GM19372 (cell line): ENCODE results near the gene PAK4.

Source experiments
- ATAC-seq: cut with Tn5 transposase; IDR thresholded peaks from one replicate; pipeline ENCODE4 v1.9.1; 2021; ENCODE audit warnings: mild to moderate bottlenecking, low read depth, moderate library complexity; ENCODE audit not compliant: unreplicated experiment

The PAK4 gene

GRCh38 chr19:39160889-39161672 is 35.5 kb downstream of the PAK4 start:
- no peak for ATAC-seq

GRCh38 chr19:39162441-39163043 is 37.0 kb downstream of the PAK4 start:
- no peak for ATAC-seq

GRCh38 chr19:39163621-39164020 is 38.0 kb downstream of the PAK4 start:
- no peak for ATAC-seq

GRCh38 chr19:39164289-39164688 is 38.7 kb downstream of the PAK4 start:
- ATAC-seq, result no peak

GRCh38 chr19:39165857-39166256 is 40.3 kb downstream of the PAK4 start:
- ATAC-seq, result no peak

GRCh38 chr19:39166571-39167391 is 41.2 kb downstream of the PAK4 start:
- no peak for ATAC-seq

- ATAC-seq, result no peak
Measured at GRCh38 chr19:39167461-39168257, 42.1 kb downstream of the PAK4 start.

GRCh38 chr19:39168258-39169142 is 42.9 kb downstream of the PAK4 start:
- no peak for ATAC-seq

GRCh38 chr19:39169143-39169810 is 43.7 kb downstream of the PAK4 start:
- no peak for ATAC-seq

- no peak for ATAC-seq
Measured at GRCh38 chr19:39170386-39171231, 45.0 kb downstream of the PAK4 start.

GRCh38 chr19:39171479-39172465 is 46.2 kb downstream of the PAK4 start:
- ATAC-seq, result no peak

- no peak for ATAC-seq
Measured at GRCh38 chr19:39172700-39173501, 47.3 kb downstream of the PAK4 start.

- ATAC-seq, result no peak
Measured at GRCh38 chr19:39173502-39173991, 48.0 kb downstream of the PAK4 start.

- no peak for ATAC-seq
Measured at GRCh38 chr19:39174142-39174541, 48.6 kb downstream of the PAK4 start.

- ATAC-seq, result no peak
Measured at GRCh38 chr19:39174558-39175544, 49.3 kb downstream of the PAK4 start.
